GM18499 (cell line): ENCODE results near the gene ANO1.

ENCODE experiments used
- ATAC-seq: cut with Tn5 transposase; IDR thresholded peaks from one replicate; pipeline ENCODE4 v1.9.1; 2021; ENCODE audit warnings: moderate number of reproducible peaks; ENCODE audit not compliant: insufficient read depth, unreplicated experiment

The ANO1 gene

DNA sequence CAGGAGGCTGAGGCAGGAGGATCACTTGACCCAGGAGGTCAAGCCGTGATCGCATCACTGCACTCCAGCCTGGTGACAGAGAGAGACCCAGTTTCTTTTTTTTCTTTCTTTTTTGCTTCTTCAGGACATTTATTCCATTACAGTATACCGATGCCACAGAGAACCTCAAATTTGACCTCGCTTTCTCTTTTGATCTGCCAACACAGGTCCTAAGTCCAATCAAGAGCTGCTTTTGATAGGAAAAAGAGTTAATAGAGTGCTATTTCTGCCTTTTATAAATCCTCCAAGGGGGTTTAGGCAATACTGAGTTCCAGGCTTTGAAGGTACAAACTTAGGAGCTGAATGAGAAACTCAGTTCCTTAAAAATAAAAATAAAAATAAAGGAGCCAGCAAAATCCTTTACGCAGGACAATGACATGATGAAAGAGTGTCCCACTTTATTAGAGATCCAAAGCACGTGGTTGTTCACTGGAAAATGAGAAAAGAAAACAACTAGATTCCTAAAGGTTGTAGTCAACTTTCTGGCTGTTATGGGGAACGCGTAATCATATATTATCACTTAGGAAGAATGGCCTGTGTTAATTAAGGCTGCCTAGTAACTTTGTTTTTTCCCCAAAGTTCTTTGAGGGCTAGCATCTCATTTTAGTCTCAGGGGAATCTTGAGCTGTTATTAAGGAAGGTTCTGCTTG is 152.2 kb downstream of the ANO1 start:
- ATAC-seq, result no peak

DNA sequence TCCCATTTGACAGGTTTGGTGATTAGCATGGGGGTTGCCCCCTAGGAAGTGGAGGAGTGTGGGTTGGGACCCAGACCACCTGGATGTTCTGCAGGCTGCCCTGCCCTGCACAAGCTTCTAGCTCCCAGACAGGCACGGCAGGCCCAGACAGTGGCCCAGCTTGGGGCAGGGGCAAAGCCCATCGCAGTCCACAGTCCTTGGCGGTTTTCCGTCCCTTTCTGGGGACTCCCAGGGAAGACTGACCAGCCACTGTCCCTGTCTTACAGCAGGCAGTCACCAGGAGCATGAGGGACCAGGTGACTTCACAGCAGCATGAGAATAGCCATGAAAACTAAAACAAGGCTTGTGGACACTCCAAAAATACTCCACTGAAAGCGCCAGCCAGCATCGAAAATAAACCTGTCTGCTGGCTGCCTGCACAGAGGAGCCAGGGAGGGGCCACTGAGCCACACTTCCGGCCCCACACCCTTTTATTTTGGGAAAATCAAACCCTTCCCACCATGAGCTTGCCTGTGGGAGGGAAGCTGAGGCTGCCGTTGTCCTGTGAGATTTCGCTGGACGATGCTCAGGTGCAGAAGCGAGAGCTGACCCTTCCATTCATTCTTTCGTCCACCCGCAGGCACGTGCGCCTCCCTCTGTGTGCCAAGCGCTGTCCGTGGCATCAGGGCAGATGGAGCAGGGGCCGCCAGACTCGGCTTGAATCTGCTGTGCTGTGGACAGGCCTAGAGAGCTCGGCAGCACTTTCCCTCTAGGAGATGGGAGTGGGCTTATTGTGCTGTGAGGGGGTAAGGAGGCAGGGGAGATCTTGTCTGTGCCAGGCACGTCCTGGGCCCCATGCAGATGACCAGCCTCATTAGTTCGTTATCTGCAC is 153.0 kb downstream of the ANO1 start:
- ATAC-seq, result no peak

DNA sequence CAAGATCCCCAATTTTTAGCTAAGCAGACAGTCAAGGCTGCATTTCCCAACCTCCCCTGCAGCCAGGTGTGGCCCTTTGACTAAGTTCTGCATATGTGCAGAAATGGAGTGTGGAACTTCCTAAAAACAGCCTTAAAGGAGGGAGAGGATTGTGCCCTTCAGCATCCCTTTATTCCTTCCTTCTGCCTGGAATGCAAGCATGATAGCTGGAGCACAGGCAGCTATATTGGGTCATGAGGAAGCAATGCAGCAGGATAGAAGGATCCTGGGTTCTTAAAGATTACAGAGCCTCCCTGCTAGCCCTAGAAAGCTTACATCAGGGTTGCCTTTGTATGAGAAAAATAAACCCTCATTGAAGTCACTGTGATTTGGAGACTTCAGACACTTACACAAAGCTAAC is 154.9 kb downstream of the ANO1 start:
- ATAC-seq, result no peak

DNA sequence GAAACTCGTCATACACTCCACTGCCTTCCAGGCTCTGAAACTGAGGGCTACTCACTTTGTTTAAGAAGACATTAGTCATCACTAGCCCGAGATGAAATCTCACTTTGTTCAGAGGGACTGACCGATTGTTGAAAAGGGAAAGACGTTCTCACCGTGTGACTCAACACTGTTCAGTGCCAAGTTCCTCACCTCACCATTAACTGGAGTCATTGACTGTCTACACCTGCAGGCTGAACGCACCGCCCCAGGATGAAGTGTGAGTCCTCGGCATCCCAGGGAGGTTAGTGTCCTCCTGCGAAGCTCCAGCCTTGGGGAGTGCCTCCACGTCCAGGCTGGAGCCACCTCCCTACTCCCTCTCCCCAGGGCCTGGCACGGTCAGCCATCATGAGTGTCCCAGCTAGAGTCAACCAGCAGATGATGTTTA is 155.4 kb downstream of the ANO1 start:
- no peak for ATAC-seq

- ATAC-seq, result no peak
These were observed 155.8 kb downstream of the ANO1 start for GRCh38 chr11:70233962-70234361.
